ENCODE results near the gene DOK7.

DOK7 gene

GRCh38 chr4:3488820-3489219 is 25.7 kb downstream of the DOK7 start:
- Histone ChIP-seq H3K27ac (no peak overlapping the region), H3K9me3 (ENCODE audit: low read depth, low read length) (no peaks in the 10 kb centered on the region), H3K9ac (ENCODE audit: insufficient read length) (no peak overlapping the region), H3K4me3 (no peak overlapping the region), H3K36me3 (ENCODE audit: insufficient read depth, low read length) (no peaks in the 10 kb centered on the region)
- TF ChIP-seq POLR2AphosphoS5 (IDR thresholded peaks at IDR 0.05; ENCODE audit: borderline replicate concordance, low read depth, low read length) (no peak), FOXP2 (optimal IDR thresholded peaks at IDR 0.05; ENCODE audit: control extremely low read depth, extremely low read length, insufficient read depth) (no peak), EZH2 (IDR thresholded peaks at IDR 0.05) (no peak)
- DNase-seq (ENCODE audit: low read depth, low spot score), result no peak

DNA sequence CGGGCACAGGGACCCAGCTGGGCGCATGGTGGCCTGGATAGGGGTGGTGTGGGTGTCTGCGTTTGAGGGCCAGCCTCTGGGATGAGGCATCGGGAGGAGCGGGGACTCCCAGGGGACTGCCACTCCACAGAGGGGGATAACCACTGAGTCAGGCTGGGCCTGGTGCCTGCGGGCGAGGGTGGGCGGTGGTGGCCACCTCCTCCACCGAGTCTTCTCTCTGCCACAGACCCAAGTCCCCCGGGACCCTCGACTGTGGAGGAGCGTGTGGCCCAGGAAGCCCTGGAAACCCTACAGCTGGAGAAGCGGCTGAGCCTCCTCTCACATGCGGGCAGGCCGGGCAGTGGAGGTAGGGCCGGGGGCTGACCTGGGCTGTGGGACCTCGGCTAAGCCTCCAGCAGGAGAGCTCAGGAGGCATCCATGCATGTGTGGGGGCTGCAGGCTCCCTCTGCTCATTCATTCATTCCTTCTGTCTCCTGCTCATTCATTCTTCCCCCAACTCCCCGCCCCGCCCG is 26.4 kb downstream of the DOK7 start:
- TF ChIP-seq POLR2AphosphoS5 (IDR thresholded peaks at IDR 0.05; ENCODE audit: borderline replicate concordance, low read depth, low read length) (no peak), EZH2 (IDR thresholded peaks at IDR 0.05) (no peak), FOXP2 (optimal IDR thresholded peaks at IDR 0.05; ENCODE audit: control extremely low read depth, extremely low read length, insufficient read depth) (no peak)
- no peaks in the 10 kb centered on the region for H3K9me3 ChIP-seq (ENCODE audit: low read depth, low read length)
- no peak overlapping the region for H3K4me3 ChIP-seq
- no peak for DNase-seq (ENCODE audit: low read depth, low spot score)
- no peak overlapping the region for H3K9ac ChIP-seq (ENCODE audit: insufficient read length)
- no peak overlapping the region for H3K27ac ChIP-seq
- no peaks in the 10 kb centered on the region for H3K36me3 ChIP-seq (ENCODE audit: insufficient read depth, low read length)

DNA sequence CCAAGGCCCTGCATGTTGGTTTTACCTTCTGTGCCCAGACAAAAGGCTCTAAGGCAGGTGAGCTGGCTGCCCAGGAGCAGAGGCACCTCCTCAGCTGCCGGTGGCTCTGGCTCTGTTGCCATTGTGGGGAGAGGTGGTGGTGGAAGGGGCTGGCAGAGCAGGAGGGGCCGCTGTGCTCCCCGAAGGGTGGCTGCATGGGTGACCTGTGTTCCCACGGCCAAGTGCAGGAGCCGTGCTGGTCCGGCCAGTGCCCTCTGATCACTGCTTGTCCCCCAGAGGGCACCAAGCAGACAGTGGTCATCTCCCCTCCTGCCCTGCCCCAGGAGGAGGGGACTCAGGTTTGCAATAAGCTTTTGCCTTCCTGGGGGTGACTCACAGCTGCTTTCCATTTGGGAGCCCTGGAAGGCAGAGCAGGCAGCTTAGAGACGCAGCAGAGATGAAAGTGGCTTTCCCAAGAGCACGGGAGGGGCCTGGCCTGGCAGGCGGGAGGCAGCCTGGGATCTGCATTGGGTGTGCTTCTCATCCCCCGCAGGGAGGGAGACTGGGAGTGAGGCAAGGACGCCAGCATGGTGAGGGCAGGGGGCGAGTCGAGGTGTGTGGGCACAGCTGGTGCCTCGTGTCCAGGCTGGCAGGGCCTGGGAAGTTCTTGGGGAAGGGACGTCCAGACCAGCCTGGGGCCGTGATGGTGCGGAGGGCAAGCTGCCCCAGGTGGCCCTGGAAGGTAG is 28.7 kb downstream of the DOK7 start:
- no peaks in the 10 kb centered on the region for H3K36me3 ChIP-seq (ENCODE audit: insufficient read depth, low read length)
- H3K27ac ChIP-seq, result no peak overlapping the region
- DNase-seq (ENCODE audit: low read depth, low spot score), result no peak
- TF ChIP-seq EZH2 (IDR thresholded peaks at IDR 0.05) (no peak), FOXP2 (optimal IDR thresholded peaks at IDR 0.05; ENCODE audit: control extremely low read depth, extremely low read length, insufficient read depth) (no peak), POLR2AphosphoS5 (IDR thresholded peaks at IDR 0.05; ENCODE audit: borderline replicate concordance, low read depth, low read length) (no peak)
- H3K9me3 ChIP-seq (ENCODE audit: low read depth, low read length), result no peaks in the 10 kb centered on the region
- no peak overlapping the region for H3K9ac ChIP-seq (ENCODE audit: insufficient read length)
- no peak overlapping the region for H3K4me3 ChIP-seq

DNA sequence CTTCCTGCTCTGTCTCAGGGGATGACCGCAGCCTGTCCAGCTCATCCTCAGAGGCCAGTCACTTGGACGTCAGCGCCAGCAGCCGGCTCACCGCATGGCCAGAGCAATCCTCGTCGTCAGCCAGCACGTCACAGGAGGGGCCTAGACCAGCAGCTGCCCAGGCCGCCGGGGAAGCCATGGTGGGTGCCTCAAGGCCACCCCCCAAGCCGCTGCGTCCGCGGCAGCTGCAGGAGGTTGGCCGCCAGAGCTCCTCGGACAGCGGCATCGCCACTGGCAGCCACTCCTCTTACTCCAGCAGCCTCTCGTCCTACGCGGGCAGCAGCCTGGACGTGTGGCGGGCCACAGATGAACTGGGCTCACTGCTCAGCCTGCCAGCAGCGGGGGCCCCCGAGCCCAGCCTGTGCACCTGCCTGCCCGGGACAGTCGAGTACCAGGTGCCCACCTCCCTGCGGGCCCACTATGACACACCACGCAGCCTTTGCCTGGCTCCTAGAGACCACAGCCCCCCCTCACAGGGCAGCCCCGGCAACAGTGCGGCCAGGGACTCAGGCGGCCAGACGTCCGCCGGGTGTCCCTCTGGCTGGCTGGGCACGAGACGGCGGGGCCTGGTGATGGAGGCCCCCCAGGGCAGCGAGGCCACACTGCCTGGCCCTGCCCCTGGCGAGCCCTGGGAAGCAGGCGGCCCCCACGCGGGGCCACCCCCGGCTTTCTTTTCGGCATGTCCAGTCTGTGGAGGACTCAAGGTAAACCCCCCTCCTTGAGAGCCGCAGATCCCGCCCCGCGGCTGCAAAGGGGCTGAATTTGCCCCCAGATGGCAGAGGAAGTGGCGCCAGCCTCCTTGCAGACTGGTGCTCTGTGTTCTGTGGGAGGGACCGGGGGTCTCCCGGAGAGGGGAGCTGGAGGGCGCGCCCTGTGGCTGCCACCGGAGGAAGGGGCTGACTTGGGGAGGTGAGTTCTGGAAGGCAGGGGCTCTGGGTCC is 29.9 kb downstream of the DOK7 start:
- TF ChIP-seq FOXP2 (optimal IDR thresholded peaks at IDR 0.05; ENCODE audit: control extremely low read depth, extremely low read length, insufficient read depth) (no peak), EZH2 (IDR thresholded peaks at IDR 0.05) (no peak), POLR2AphosphoS5 (IDR thresholded peaks at IDR 0.05; ENCODE audit: borderline replicate concordance, low read depth, low read length) (no peak)
- no peak for DNase-seq (ENCODE audit: low read depth, low spot score)
- Histone ChIP-seq H3K9me3 (ENCODE audit: low read depth, low read length) (no peaks in the 10 kb centered on the region), H3K4me3 (no peak overlapping the region), H3K36me3 (ENCODE audit: insufficient read depth, low read length) (no peaks in the 10 kb centered on the region), H3K9ac (ENCODE audit: insufficient read length) (no peak overlapping the region), H3K27ac (no peak overlapping the region)

DNA sequence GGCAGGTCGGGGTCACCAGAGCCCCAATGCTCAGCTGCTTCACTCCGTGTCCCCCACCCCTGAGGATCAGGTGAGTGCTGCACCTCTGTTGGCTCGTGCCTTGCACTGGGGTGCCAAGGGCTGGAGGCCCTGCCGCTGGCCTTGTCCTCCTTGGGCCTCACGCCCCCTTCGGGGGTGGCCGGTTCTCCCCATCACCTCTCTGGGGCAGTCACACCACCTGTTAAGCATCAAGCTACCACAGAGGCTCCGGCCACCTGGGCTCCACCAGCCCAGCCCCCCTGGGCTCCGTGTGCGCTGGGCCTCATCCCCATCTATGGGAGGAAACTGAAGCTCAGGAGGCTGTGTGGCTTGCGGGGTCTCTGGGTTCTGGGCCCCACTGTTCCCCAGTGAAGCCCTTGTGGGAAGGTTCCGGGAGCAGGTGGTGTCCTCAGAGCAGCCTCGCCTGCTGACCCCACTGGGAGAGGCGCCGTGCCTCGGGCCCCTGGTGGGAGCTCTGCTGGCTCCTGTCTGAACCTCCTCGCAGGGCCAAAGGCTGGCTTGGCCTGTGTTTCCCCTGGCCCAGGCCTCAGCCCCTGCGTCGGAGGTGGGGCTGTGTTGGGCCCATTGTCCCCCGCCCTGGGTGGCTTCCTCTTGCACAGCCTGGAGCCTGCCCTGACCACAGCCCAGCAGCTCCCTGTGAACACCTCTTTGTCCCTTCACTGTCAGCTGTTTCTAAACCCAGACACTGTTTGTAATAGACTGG is 30.8 kb downstream of the DOK7 start:
- no peak for TF ChIP-seq EZH2 (IDR thresholded peaks at IDR 0.05)
- H3K9ac ChIP-seq (ENCODE audit: insufficient read length), result no peak overlapping the region
- no peak for DNase-seq (ENCODE audit: low read depth, low spot score)
- H3K9me3 ChIP-seq (ENCODE audit: low read depth, low read length), result no peaks in the 10 kb centered on the region
- no peak overlapping the region for H3K27ac ChIP-seq
- no peaks in the 10 kb centered on the region for H3K36me3 ChIP-seq (ENCODE audit: insufficient read depth, low read length)
- no peak overlapping the region for H3K4me3 ChIP-seq

GRCh38 chr4:3494462-3494871 is 31.4 kb downstream of the DOK7 start:
- TF ChIP-seq EZH2 (IDR thresholded peaks at IDR 0.05) (no peak), POLR2AphosphoS5 (IDR thresholded peaks at IDR 0.05; ENCODE audit: borderline replicate concordance, low read depth, low read length) (no peak), FOXP2 (optimal IDR thresholded peaks at IDR 0.05; ENCODE audit: control extremely low read depth, extremely low read length, insufficient read depth) (no peak)
- DNase-seq (ENCODE audit: low read depth, low spot score), result no peak

DNA sequence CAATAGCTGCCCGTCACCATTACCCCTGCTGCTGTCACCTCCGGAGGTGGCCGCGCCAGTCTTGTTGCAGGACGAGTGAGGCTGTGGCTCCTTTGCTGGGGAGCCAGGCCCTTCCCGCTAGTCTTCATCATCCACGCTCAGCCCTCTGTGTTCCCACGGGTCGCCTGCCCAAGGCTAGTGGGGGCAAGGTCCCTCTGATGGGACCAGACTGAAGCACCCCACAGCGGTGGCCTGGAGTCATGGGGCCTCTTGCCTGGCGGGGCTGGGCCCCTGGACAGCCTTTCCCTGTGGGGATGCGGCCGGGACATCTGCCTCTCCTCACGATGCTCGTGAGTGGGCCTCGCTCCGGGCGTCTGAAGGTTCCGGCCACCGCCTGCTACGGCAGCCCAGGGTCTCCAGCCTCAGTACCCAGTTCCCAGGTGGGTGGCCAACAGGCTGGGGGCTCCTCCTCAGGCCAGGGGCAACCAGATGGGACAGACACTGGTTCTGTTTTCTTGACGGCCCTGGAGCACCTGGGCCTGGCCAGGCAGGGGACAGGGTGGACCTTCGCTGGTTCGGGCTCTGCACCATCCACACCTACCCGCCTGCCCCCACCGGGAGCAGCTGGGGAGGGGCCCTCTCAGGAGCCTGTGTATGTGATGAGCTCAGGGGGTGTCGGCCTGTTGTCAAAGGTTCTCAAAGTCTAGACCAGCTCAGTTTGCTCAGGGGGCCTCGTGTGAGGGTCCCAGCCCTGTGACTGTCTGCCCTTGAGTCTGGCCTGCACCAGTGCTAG is 32.3 kb downstream of the DOK7 start:
- Histone ChIP-seq H3K27ac (no peak overlapping the region), H3K36me3 (ENCODE audit: insufficient read depth, low read length) (no peaks in the 10 kb centered on the region), H3K9me3 (ENCODE audit: low read depth, low read length) (no peaks in the 10 kb centered on the region), H3K4me3 (no peak overlapping the region), H3K9ac (ENCODE audit: insufficient read length) (no peak overlapping the region)
- TF ChIP-seq FOXP2 (optimal IDR thresholded peaks at IDR 0.05; ENCODE audit: control extremely low read depth, extremely low read length, insufficient read depth) (no peak), POLR2AphosphoS5 (IDR thresholded peaks at IDR 0.05; ENCODE audit: borderline replicate concordance, low read depth, low read length) (no peak), EZH2 (IDR thresholded peaks at IDR 0.05) (no peak)
- DNase-seq (ENCODE audit: low read depth, low spot score), result no peak

More at GRCh38 chr4:3494462-3494871, 31.4 kb downstream of the DOK7 start:
- no peak overlapping the region for H3K4me3 ChIP-seq
- H3K36me3 ChIP-seq (ENCODE audit: insufficient read depth, low read length), result no peaks in the 10 kb centered on the region
- H3K27ac ChIP-seq, result no peak overlapping the region
- no peak overlapping the region for H3K9ac ChIP-seq (ENCODE audit: insufficient read length)
- no peaks in the 10 kb centered on the region for H3K9me3 ChIP-seq (ENCODE audit: low read depth, low read length)
